HepG2 (cell line): ENCODE measurements around the gene TUBB. TPM values are rescaled to one million over a fixed set of nuclear protein-coding genes. Genes with fewer than 3 reads are reported as not detected.

Source experiments
- EP300 ChIP-seq, 3 experiments: sonication (generic) in 1 of 3; formaldehyde crosslinking in 1 of 3; IDR thresholded peaks; 2 replicates each; pipeline versions ENCODE4 v1.5.1 to v1.6.1; 2011 to 2020; ENCODE audit warnings: low read depth in 2 of 3, low read length in 2 of 3, borderline replicate concordance in 1 of 3, improper control_type of control experiment in 1 of 3, mild to moderate bottlenecking in 1 of 3, missing genetic modification reagents in 1 of 3, moderate library complexity in 1 of 3
- ETV5 ChIP-seq: IDR thresholded peaks from 2 replicates; pipeline ENCODE4 v1.6.1; 2018; ENCODE audit warnings: missing biosample characterization, missing genetic modification reagents, inconsistent platforms, borderline replicate concordance
- GATAD2A ChIP-seq: IDR thresholded peaks from 2 replicates; pipeline ENCODE4 v1.6.1; 2016
- HMGXB4 ChIP-seq, 2 experiments: sonication (generic) in 1 of 2; formaldehyde crosslinking in 1 of 2; IDR thresholded peaks; 2 replicates each; pipeline versions ENCODE4 v1.4.0 to v1.6.1; 2018 to 2020; ENCODE audit warnings: missing genetic modification reagents in 2 of 2, borderline replicate concordance in 1 of 2, low read depth in 1 of 2, mild to moderate bottlenecking in 1 of 2, missing biosample characterization in 1 of 2
- NCOA5 ChIP-seq: sonication (generic); formaldehyde crosslinking; IDR thresholded peaks from 2 replicates; pipeline ENCODE4 v1.4.0; 2020; ENCODE audit warnings: missing genetic modification reagents
- NKX3-1 ChIP-seq: sonication (generic); formaldehyde crosslinking; IDR thresholded peaks from 2 replicates; pipeline ENCODE4 v1.5.0; 2020; ENCODE audit warnings: missing genetic modification reagents
- PHF20 ChIP-seq: sonication (generic); formaldehyde crosslinking; IDR thresholded peaks from 2 replicates; pipeline ENCODE4 v1.5.0; 2020; ENCODE audit warnings: mild to moderate bottlenecking, missing genetic modification reagents
- RAD21 ChIP-seq: fragments of 450-650 bp; formaldehyde crosslinking; IDR thresholded peaks from 2 replicates; pipeline ENCODE4 v1.5.0; 2020; ENCODE audit warnings: mild to moderate bottlenecking
- RBM39 ChIP-seq: fragments of 200-400 bp; formaldehyde crosslinking; IDR thresholded peaks from one replicate; pipeline ENCODE4 v1.6.1; 2018; ENCODE audit warnings: antibody characterized with exemption, mild to moderate bottlenecking, low read depth, low read length; ENCODE audit not compliant: poor library complexity, severe bottlenecking
- RFXAP ChIP-seq: sonication (generic); formaldehyde crosslinking; IDR thresholded peaks from 2 replicates; pipeline ENCODE4 v1.4.0; 2020; ENCODE audit warnings: missing genetic modification reagents, borderline replicate concordance
- SNAPC5 ChIP-seq: sonication (generic); formaldehyde crosslinking; IDR thresholded peaks from 2 replicates; pipeline ENCODE4 v1.8.1; 2023; ENCODE audit warnings: mild to moderate bottlenecking, missing genetic modification reagents, borderline replicate concordance
- ZIK1 ChIP-seq: sonication (generic); formaldehyde crosslinking; IDR thresholded peaks from 2 replicates; pipeline ENCODE4 v1.5.0; 2020; ENCODE audit warnings: mild to moderate bottlenecking, low read depth, missing genetic modification reagents, borderline replicate concordance
- ZNF205 ChIP-seq: IDR thresholded peaks from 2 replicates; pipeline ENCODE4 v1.6.1; 2018; ENCODE audit warnings: missing biosample characterization, missing genetic modification reagents
- ZNF556 ChIP-seq: sonication (generic); formaldehyde crosslinking; IDR thresholded peaks from 2 replicates; pipeline ENCODE4 v1.4.0; 2020; ENCODE audit warnings: mild to moderate bottlenecking, missing genetic modification reagents, borderline replicate concordance
- ZNF703 ChIP-seq: sonication (generic); formaldehyde crosslinking; IDR thresholded peaks from 2 replicates; pipeline ENCODE4 v1.5.1; 2020; ENCODE audit warnings: missing genetic modification reagents, mild to moderate bottlenecking, moderate library complexity, borderline replicate concordance
- polyA plus RNA-seq, 8 experiments: library from polyadenylated mRNA; depleted of rRNA in 3 of 8; stranded (reverse) in 7 of 8; unstranded in 1 of 8; fragments of >200 nt; fragmentation: Illumina TruSeq in 4 of 8; extraction: Trizol in 4 of 8; gene quantifications; 2 replicates each; pipeline versions ENCODE4 v1.2.1 to v1.2.3, GENCODE V29; 2011 to 2016; ENCODE audit warnings: low read depth in 4 of 8, missing spikeins in 1 of 8, mixed read lengths in 1 of 8; ENCODE audit not compliant: insufficient read depth in 1 of 8
- total RNA-seq, 5 experiments: library from RNA; depleted of rRNA; stranded (reverse); fragments of >200 nt; fragmentation: Illumina TruSeq; extraction: Trizol; gene quantifications; 2 replicates each; pipeline ENCODE4 v1.2.3, GENCODE V29; 2016; ENCODE audit warnings: low read depth in 1 of 5
- TF ChIP-seq, protein P1 (sequence below): sonication (generic); formaldehyde crosslinking; IDR thresholded peaks from 2 replicates; pipeline ENCODE4 v1.5.0; 2020; ENCODE audit warnings: missing genetic modification reagents, mild to moderate bottlenecking, borderline replicate concordance
- TF ChIP-seq, protein P2 (sequence below): fragments of 450-650 bp; IDR thresholded peaks from 2 replicates; pipeline ENCODE4 v1.6.1; 2016
- TF ChIP-seq, protein P3 (sequence below): IDR thresholded peaks from 2 replicates; pipeline ENCODE4 v1.6.1; 2016; ENCODE audit warnings: missing compliant biosample characterization, missing genetic modification reagents, borderline replicate concordance

Gene TUBB
- total and polyA plus RNA-seq, 2 of the 13 experiments (the other 11 are each of a cell fraction or from before 2014, with no cell fraction given): 911 to 1,163 TPM

GRCh38 chr6:30721198-30722024 is 1.3 kb downstream of the TUBB start (continued):
- TF ChIP-seq, protein P1, sequence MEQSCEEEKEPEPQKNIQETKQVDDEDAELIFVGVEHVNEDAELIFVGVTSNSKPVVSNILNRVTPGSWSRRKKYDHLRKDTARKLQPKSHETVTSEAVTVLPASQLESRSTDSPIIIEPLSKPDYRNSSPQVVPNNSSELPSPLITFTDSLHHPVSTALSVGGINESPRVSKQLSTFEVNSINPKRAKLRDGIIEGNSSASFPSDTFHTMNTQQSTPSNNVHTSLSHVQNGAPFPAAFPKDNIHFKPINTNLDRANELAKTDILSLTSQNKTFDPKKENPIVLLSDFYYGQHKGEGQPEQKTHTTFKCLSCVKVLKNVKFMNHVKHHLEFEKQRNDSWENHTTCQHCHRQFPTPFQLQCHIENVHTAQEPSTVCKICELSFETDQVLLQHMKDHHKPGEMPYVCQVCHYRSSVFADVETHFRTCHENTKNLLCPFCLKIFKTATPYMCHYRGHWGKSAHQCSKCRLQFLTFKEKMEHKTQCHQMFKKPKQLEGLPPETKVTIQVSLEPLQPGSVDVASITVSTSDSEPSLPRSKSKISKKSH (CRISPR knock-in tag): peak; percentile 79; the same call in 1 of the 2 replicates
- TF ChIP-seq PHF20 (CRISPR knock-in tag): no peak
- TF ChIP-seq EP300 (IDR thresholded peaks at IDR 0.05; ENCODE audit: low read depth in 2 of 2, low read length in 2 of 2): no peak; a peak in 1 of 4 replicates
- peak; percentile 52; the same call in 1 of the 2 replicates for TF ChIP-seq EP300 (CRISPR knock-in tag; IDR thresholded peaks at IDR 0.05; ENCODE audit: borderline replicate concordance)
- TF ChIP-seq ZIK1 (CRISPR knock-in tag): peak; percentile 77; the same call in 1 of the 2 replicates
- TF ChIP-seq SNAPC5: no peak
- TF ChIP-seq, protein P2, sequence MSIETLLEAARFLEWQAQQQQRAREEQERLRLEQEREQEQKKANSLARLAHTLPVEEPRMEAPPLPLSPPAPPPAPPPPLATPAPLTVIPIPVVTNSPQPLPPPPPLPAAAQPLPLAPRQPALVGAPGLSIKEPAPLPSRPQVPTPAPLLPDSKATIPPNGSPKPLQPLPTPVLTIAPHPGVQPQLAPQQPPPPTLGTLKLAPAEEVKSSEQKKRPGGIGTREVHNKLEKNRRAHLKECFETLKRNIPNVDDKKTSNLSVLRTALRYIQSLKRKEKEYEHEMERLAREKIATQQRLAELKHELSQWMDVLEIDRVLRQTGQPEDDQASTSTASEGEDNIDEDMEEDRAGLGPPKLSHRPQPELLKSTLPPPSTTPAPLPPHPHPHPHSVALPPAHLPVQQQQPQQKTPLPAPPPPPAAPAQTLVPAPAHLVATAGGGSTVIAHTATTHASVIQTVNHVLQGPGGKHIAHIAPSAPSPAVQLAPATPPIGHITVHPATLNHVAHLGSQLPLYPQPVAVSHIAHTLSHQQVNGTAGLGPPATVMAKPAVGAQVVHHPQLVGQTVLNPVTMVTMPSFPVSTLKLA: peak; percentile 73
- 0 out of 2 replicates have a peak, but pooled peaks have one; percentile 6 for TF ChIP-seq ETV5
- peak; percentile 30 for TF ChIP-seq RBM39
- TF ChIP-seq ZNF556 (CRISPR knock-in tag): no peak
- no peak for TF ChIP-seq NCOA5 (CRISPR knock-in tag)
- peak; percentile 80 for TF ChIP-seq NKX3-1 (CRISPR knock-in tag)
- TF ChIP-seq HMGXB4 (CRISPR knock-in tag; IDR thresholded peaks at IDR 0.05; ENCODE audit: borderline replicate concordance in 1 of 2, low read depth in 1 of 2): peak; percentile 55 to 78
- peak; percentile 81 for TF ChIP-seq RAD21 (CRISPR knock-in tag)
- TF ChIP-seq GATAD2A (CRISPR knock-in tag): peak; percentile 26; the same call in 1 of the 2 replicates
- no peak; the same call in 1 of the 2 replicates for TF ChIP-seq RFXAP (CRISPR knock-in tag)
- TF ChIP-seq, protein P3, sequence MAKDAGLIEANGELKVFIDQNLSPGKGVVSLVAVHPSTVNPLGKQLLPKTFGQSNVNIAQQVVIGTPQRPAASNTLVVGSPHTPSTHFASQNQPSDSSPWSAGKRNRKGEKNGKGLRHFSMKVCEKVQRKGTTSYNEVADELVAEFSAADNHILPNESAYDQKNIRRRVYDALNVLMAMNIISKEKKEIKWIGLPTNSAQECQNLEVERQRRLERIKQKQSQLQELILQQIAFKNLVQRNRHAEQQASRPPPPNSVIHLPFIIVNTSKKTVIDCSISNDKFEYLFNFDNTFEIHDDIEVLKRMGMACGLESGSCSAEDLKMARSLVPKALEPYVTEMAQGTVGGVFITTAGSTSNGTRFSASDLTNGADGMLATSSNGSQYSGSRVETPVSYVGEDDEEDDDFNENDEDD (CRISPR knock-in tag): peak; percentile 92
- TF ChIP-seq ZNF703 (CRISPR knock-in tag): no peak
- TF ChIP-seq ZNF205 (CRISPR knock-in tag): 0 out of 2 replicates have a peak, but pooled peaks have one; percentile 30
